C4-2B (cell line): ENCODE results near the gene MAP4K3.

Source experiments
- CTCF ChIP-seq: fragments of 450-650 bp; conservative IDR thresholded peaks from 2 replicates; pipeline ENCODE4 v1.5.1; 2017; ENCODE audit warnings: mild to moderate bottlenecking
- ZFX ChIP-seq: fragments of 450-650 bp; IDR thresholded peaks from 2 replicates; pipeline ENCODE4 v1.6.1; 2017

- TF ChIP-seq CTCF = peak; percentile 62
- no peak for TF ChIP-seq ZFX
Measured at GRCh38 chr2:39379643-39380524, 57.2 kb downstream of the MAP4K3 start.
